ENCODE measurements around the gene BCL3. TPM values are rescaled to one million over a fixed set of nuclear protein-coding genes. Genes with fewer than 3 reads are reported as not detected.
A peak's percentile ranks its signal among the peaks of the same experiment; 100 is the strongest.

The BCL3 gene
- total and polyA plus RNA-seq, 2 of the 4 experiments (the other 2 are of a cell fraction): 1.6 to 26.0 TPM

DNA sequence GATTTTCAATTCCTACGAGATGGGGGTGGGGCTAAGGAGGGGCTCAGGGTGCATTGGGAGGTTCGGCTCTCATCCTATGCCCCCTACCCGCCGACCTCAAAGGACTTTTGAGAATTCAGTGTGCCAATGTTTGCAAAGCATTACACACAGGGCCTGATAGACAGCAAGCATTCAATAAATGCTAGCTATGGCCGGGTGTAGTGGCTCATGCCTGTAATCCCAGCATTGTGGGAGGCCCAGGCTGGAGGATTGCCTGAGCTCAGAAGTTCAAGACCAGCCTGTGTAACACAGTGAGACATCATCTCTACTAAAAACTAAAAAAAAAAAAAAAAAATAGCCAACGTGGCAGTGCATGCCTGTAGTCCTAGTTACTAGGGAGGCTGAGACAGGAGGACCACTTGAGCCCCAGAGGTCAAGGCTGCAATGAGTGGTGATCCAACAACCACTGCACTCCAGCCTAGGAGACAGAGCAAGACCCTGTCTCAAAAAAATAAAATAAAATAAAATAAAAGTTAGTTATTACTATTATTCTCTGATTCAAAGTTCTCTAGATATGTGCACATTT is 27.2 kb downstream of the BCL3 start:
- CTCF ChIA-PET: no interaction called here

More for the DNA sequence above, 27.2 kb downstream of the BCL3 start:
- peak overlapping the region; percentile 86 for H2BK120ac ChIP-seq (ENCODE audit: low read depth, low read length)
- dilution Hi-C loops (cut with HindIII; ENCODE audit: low sequenced_read_pairs, unreplicated experiment) (no loop called here), in situ Hi-C loops (cut with MboI; ENCODE audit: low sequenced_read_pairs) (loop anchor here (25.0 kb wide), 1 partner anchor 213 kb away; no protein-coding TSS in a partner anchor), intact Hi-C loops (cut with micrococcal nuclease) (no loop called here)
- H3K4me3 ChIP-seq (ENCODE audit: insufficient read depth, low read depth, low read length): no peak overlapping the region
- H2AK5ac ChIP-seq (ENCODE audit: low read depth, low read length): peak overlapping the region; percentile 94
- 96% methylated on average over 3 of the region's 6 CpGs; no CpG with 5 or more reads in 1 of the 2 experiments for WGBS, 2 experiments (ENCODE audit: extremely low coverage in 2 of 2, insufficient read length in 1 of 2)
- H3K36me3 ChIP-seq (ENCODE audit: control insufficient read depth, insufficient read depth, low read length): no peaks in the 10 kb centered on the region
- H3K9me3 ChIP-seq (ENCODE audit: control insufficient read depth, insufficient read depth, low read length): no peaks in the 10 kb centered on the region
- H3K18ac ChIP-seq (ENCODE audit: low read depth, low read length): peak overlapping the region; percentile 75; the same call in 1 of the 2 replicates
- H2BK5ac ChIP-seq (ENCODE audit: low read depth, low read length, poor library complexity, severe bottlenecking): peak overlapping the region; percentile 71
- H3K4me2 ChIP-seq (ENCODE audit: low read depth, low read length): no peak overlapping the region
- peak overlapping the region; percentile 75 for H2BK20ac ChIP-seq (ENCODE audit: low read depth, low read length)
- peak overlapping the region; percentile 61 for H2AFZ ChIP-seq (replicated peaks; ENCODE audit: low read length, poor library complexity)
- peak overlapping the region; percentile 90 for H3K14ac ChIP-seq (replicated peaks; ENCODE audit: low read depth, low read length)
- H3K4ac ChIP-seq (ENCODE audit: low read depth, low read length): peak overlapping the region; percentile 88
- H4K8ac ChIP-seq (ENCODE audit: low read depth in 2 of 2, low read length in 2 of 2): peak overlapping the region; percentile 81
- peak overlapping the region; percentile 66; the same call in 1 of the 2 replicates for H4K5ac ChIP-seq (ENCODE audit: low read depth, low read length)
- POLR2A ChIA-PET (ENCODE audit: unreplicated experiment): no interaction called here
- H4K20me1 ChIP-seq (ENCODE audit: insufficient read depth, low read length): no peaks in the 10 kb centered on the region
- H3K27me3 ChIP-seq (ENCODE audit: control insufficient read depth, insufficient read depth, low read length): no peaks in the 10 kb centered on the region
- H3K9ac ChIP-seq (ENCODE audit: low read depth, low read length): no peak overlapping the region
- peak overlapping the region; percentile 36 for H3K27ac ChIP-seq (ENCODE audit: insufficient read depth, low read length)
- no peak for ATAC-seq (ENCODE audit: low read depth)
- H3K56ac ChIP-seq (ENCODE audit: extremely low read depth, insufficient read depth, low read length): no peak overlapping the region
- 0 out of 2 replicates have a peak overlapping the region, but pooled peaks have one; percentile 8 for H3K23ac ChIP-seq (ENCODE audit: low read depth, low read length)
- no peak for DNase-seq
- no TSS peak for BruUV-seq (replicated peaks)
- H3K9me1 ChIP-seq (ENCODE audit: insufficient read depth, low read length): peaks cover 15% of the 10 kb centered on the region
- H2AK9ac ChIP-seq (replicated peaks; ENCODE audit: low read depth, low read length, poor library complexity): peak overlapping the region; percentile 50
- TF ChIP-seq RCOR1 (IDR thresholded peaks at IDR 0.05; ENCODE audit: insufficient replicate concordance, low read length) (no peak), CTCF (conservative IDR thresholded peaks at IDR 0.05; ENCODE audit: low read depth, low read length) (no peak), ELK1 (IDR thresholded peaks at IDR 0.05; ENCODE audit: borderline replicate concordance, low read depth, low read length) (no peak), BHLHE40 (IDR thresholded peaks at IDR 0.05; ENCODE audit: low read depth, low read length) (no peak), SMC3 (IDR thresholded peaks at IDR 0.05; ENCODE audit: low read depth, low read length) (no peak), FOS (IDR thresholded peaks at IDR 0.05; ENCODE audit: low read depth, low read length) (no peak), POLR2A (IDR thresholded peaks at IDR 0.05; ENCODE audit: low read depth, low read length) (no peak), NFE2L2 (IDR thresholded peaks at IDR 0.05; ENCODE audit: low read depth, low read length) (no peak), CHD1 (IDR thresholded peaks at IDR 0.05; ENCODE audit: low read depth, low read length) (no peak), RAD21 (IDR thresholded peaks at IDR 0.05; ENCODE audit: low read length) (no peak), MAZ (IDR thresholded peaks at IDR 0.05; ENCODE audit: borderline replicate concordance, low read depth, low read length) (no peak), RFX5 (IDR thresholded peaks at IDR 0.05; ENCODE audit: low read depth, low read length) (no peak), CEBPB (IDR thresholded peaks at IDR 0.05; ENCODE audit: low read depth, low read length) (no peak), MAFK (IDR thresholded peaks at IDR 0.05; ENCODE audit: low read depth, low read length) (no peak), MXI1 (IDR thresholded peaks at IDR 0.05; ENCODE audit: borderline replicate concordance, low read depth, low read length) (no peak)
- TF ChIP-seq, protein P1, sequence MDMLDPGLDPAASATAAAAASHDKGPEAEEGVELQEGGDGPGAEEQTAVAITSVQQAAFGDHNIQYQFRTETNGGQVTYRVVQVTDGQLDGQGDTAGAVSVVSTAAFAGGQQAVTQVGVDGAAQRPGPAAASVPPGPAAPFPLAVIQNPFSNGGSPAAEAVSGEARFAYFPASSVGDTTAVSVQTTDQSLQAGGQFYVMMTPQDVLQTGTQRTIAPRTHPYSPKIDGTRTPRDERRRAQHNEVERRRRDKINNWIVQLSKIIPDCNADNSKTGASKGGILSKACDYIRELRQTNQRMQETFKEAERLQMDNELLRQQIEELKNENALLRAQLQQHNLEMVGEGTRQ (IDR thresholded peaks at IDR 0.05; ENCODE audit: low read depth, low read length): no peak
- H4K91ac ChIP-seq (ENCODE audit: insufficient read depth, low read depth, low read length): peak overlapping the region; percentile 90
- H2BK15ac ChIP-seq (ENCODE audit: low read depth, low read length): peak overlapping the region; percentile 95
- H3K4me1 ChIP-seq (ENCODE audit: control insufficient read depth, insufficient read depth, low read length): peaks cover 12% of the 10 kb centered on the region
- H3K79me1 ChIP-seq (ENCODE audit: low read depth in 1 of 2, low read length in 2 of 2): no peaks in the 10 kb centered on the region; a peak in 1 of 4 replicates
